A549 (cell line): ENCODE results near the gene MAD1L1. TPM values are rescaled to one million over a fixed set of nuclear protein-coding genes. Genes with fewer than 3 reads are reported as not detected.

Source experiments
- ATAC-seq, 2 experiments: fragments of 200-7000 bp in 1 of 2; fragments of >200 bp in 1 of 2; cut with Nextera tagmentation in 1 of 2; cut with Tn5 transposase in 1 of 2; 3 replicates each; pipeline versions ENCODE4 v1.8.0 to v1.9.1; 2018 to 2020; ENCODE audit warnings: mild to moderate bottlenecking in 1 of 2, moderate library complexity in 1 of 2
- CTCF ChIA-PET: fragments of 300-600 bp; sonication (Branson Sonifier 250); formaldehyde crosslinking; extraction: SDS; loops from one replicate; lab custom pipeline; 2021; ENCODE audit warnings: antibody characterized with exemption, inconsistent platforms; lab: Yijun Ruan, JAX
- POLR2A ChIA-PET: fragments of 350-600 bp; formaldehyde crosslinking; extraction: SDS; loops from one replicate; lab custom pipeline; 2021; ENCODE audit warnings: antibody characterized with exemption, inconsistent platforms; lab: Yijun Ruan, JAX
- DNase-seq, 2 experiments: peaks; one replicate each; pipeline versions ENCODE4 v3.0.0 to v3.0.0-alpha.2; 2011 to 2016; ENCODE audit warnings: low read depth in 1 of 2, low spot score in 1 of 2
- FAIRE-seq: peaks from 2 replicates; lab custom pipeline; 2011; peaks lifted over from hg19 to GRCh38; lab: Jason Lieb, UNC
- H3K27ac ChIP-seq, 2 experiments: fragments of >200 bp; sonication (Bioruptor Twin); formaldehyde crosslinking; 3 replicates each; pipeline ENCODE4 v1.5.1; 2016 to 2017
- H3K4me1 ChIP-seq: fragments of >200 bp; sonication (Bioruptor Twin); formaldehyde crosslinking; 3 replicates; pipeline ENCODE4 v1.6.1; 2016
- H3K4me2 ChIP-seq: fragments of >200 bp; sonication (Bioruptor Twin); formaldehyde crosslinking; 3 replicates; pipeline ENCODE4 v1.6.1; 2016
- H3K4me3 ChIP-seq: fragments of >200 bp; sonication (Bioruptor Twin); formaldehyde crosslinking; 3 replicates; pipeline ENCODE4 v1.5.1; 2016
- H3K9me3 ChIP-seq: fragments of >200 bp; sonication (Bioruptor Twin); formaldehyde crosslinking; 3 replicates; pipeline ENCODE4 v1.6.1; 2016
- BHLHE40 ChIP-seq: IDR thresholded peaks from 2 replicates; pipeline ENCODE4 v1.6.1; 2012; ENCODE audit warnings: low read depth, low read length, inconsistent platforms
- CBX2 ChIP-seq: fragments of 200-600 bp; sonication (generic); IDR thresholded peaks from 2 replicates; pipeline ENCODE4 v1.6.1; 2016; ENCODE audit warnings: low read depth, mild to moderate bottlenecking, borderline replicate concordance
- CBX8 ChIP-seq: fragments of 200-600 bp; sonication (generic); IDR thresholded peaks from 2 replicates; pipeline ENCODE4 v1.6.1; 2016
- CEBPB ChIP-seq, 2 experiments: fragments of >200 bp in 1 of 2; sonication (Bioruptor Twin) in 1 of 2; formaldehyde crosslinking in 1 of 2; IDR thresholded peaks; 2 replicates each; pipeline ENCODE4 v1.6.1; 2012 to 2016
- CHD4 ChIP-seq: fragments of 200-600 bp; sonication (generic); IDR thresholded peaks from 2 replicates; pipeline ENCODE4 v1.6.1; 2016; ENCODE audit warnings: antibody characterized with exemption, mild to moderate bottlenecking, borderline replicate concordance
- CTCF ChIP-seq: fragments of >200 bp; sonication (Bioruptor Twin); formaldehyde crosslinking; IDR thresholded peaks from 3 replicates; pipeline ENCODE4 v1.5.1; 2016
- EHF ChIP-seq: fragments of 250-450 bp; sonication (Bioruptor Pico); IDR thresholded peaks from 2 replicates; pipeline ENCODE4 v1.5.0; 2020; ENCODE audit warnings: mild to moderate bottlenecking
- EHMT2 ChIP-seq: fragments of 200-600 bp; sonication (generic); IDR thresholded peaks from 2 replicates; pipeline ENCODE4 v1.6.1; 2016; ENCODE audit warnings: antibody characterized with exemption, low read depth, mild to moderate bottlenecking, moderate library complexity
- ELK1 ChIP-seq: fragments of 150-350 bp; IDR thresholded peaks from 2 replicates; pipeline ENCODE4 v1.6.1; 2014; ENCODE audit warnings: low read depth, mild to moderate bottlenecking, low read length
- FOSB ChIP-seq: fragments of 250-450 bp; sonication (Bioruptor Pico); IDR thresholded peaks from 2 replicates; pipeline ENCODE4 v1.5.0; 2020; ENCODE audit warnings: mild to moderate bottlenecking, moderate library complexity
- FOXS1 ChIP-seq: fragments of 250-450 bp; sonication (Bioruptor Pico); IDR thresholded peaks from 2 replicates; pipeline ENCODE4 v1.5.0; 2020; ENCODE audit warnings: mild to moderate bottlenecking, moderate library complexity
- HEYL ChIP-seq: fragments of 250-450 bp; sonication (Bioruptor Pico); IDR thresholded peaks from 2 replicates; pipeline ENCODE4 v1.8.0; 2021; ENCODE audit warnings: mild to moderate bottlenecking, moderate library complexity
- HOXA7 ChIP-seq: fragments of 250-450 bp; sonication (Bioruptor Pico); IDR thresholded peaks from 2 replicates; pipeline ENCODE4 v1.5.0; 2020; ENCODE audit warnings: mild to moderate bottlenecking, moderate library complexity
- JUN ChIP-seq, 2 experiments: fragments of >200 bp; sonication (Bioruptor Twin); formaldehyde crosslinking; IDR thresholded peaks; 2 replicates in 1 of 2; 3 replicates in 1 of 2; pipeline ENCODE4 v1.6.1; 2016 to 2017
- KDM1A ChIP-seq: fragments of 200-600 bp; sonication (generic); IDR thresholded peaks from 2 replicates; pipeline ENCODE4 v1.6.1; 2016; ENCODE audit warnings: low read depth, mild to moderate bottlenecking
- MAZ ChIP-seq: fragments of 150-350 bp; IDR thresholded peaks from 2 replicates; pipeline ENCODE4 v1.6.1; 2014; ENCODE audit warnings: antibody characterized with exemption, low read depth, low read length, borderline replicate concordance
- MYC ChIP-seq: IDR thresholded peaks from 2 replicates; pipeline ENCODE4 v1.6.1; 2012; ENCODE audit warnings: mild to moderate bottlenecking, inconsistent platforms, low read length, improper control_type of control experiment, borderline replicate concordance
- NFE2L2 ChIP-seq: fragments of 150-350 bp; conservative IDR thresholded peaks from 2 replicates; pipeline ENCODE4 v1.6.1; 2014; ENCODE audit warnings: low read length
- PBX3 ChIP-seq: IDR thresholded peaks from 2 replicates; pipeline ENCODE4 v1.6.1; 2012
- PHF8 ChIP-seq: fragments of 200-600 bp; sonication (generic); IDR thresholded peaks from 2 replicates; pipeline ENCODE4 v1.6.1; 2016; ENCODE audit warnings: low read depth, mild to moderate bottlenecking, antibody characterized with exemption, moderate library complexity, borderline replicate concordance
- RAD21 ChIP-seq, 2 experiments: fragments of >200 bp in 1 of 2; sonication (Bioruptor Twin) in 1 of 2; formaldehyde crosslinking in 1 of 2; IDR thresholded peaks in 1 of 2; conservative IDR thresholded peaks in 1 of 2; 2 replicates in 1 of 2; 3 replicates in 1 of 2; pipeline ENCODE4 v1.6.1; 2012 to 2018; ENCODE audit warnings: inconsistent platforms in 1 of 2
- RFX5 ChIP-seq: fragments of 450-650 bp; IDR thresholded peaks from 2 replicates; pipeline ENCODE4 v1.7.1; 2014; ENCODE audit warnings: antibody characterized with exemption, mild to moderate bottlenecking, moderate library complexity
- SMC3 ChIP-seq: fragments of >200 bp; sonication (Bioruptor Twin); formaldehyde crosslinking; IDR thresholded peaks from 3 replicates; pipeline ENCODE4 v1.6.1; 2018; ENCODE audit warnings: inconsistent platforms
- SREBF2 ChIP-seq: fragments of 450-650 bp; IDR thresholded peaks from 2 replicates; pipeline ENCODE4 v1.6.1; 2014; ENCODE audit warnings: mild to moderate bottlenecking, moderate library complexity
- TP53 ChIP-seq: fragments of 250-450 bp; sonication (Bioruptor Pico); IDR thresholded peaks from 2 replicates; pipeline ENCODE4 v1.5.0; 2021; ENCODE audit warnings: mild to moderate bottlenecking, moderate library complexity
- ZNF302 ChIP-seq: fragments of 250-450 bp; sonication (Bioruptor Pico); IDR thresholded peaks from 2 replicates; pipeline ENCODE4 v1.9.0; 2021; ENCODE audit warnings: inconsistent platforms, mild to moderate bottlenecking, moderate library complexity
- WGBS: methylation state at CpG from one replicate; pipeline ENCODE4 v1.1.6; 2017; ENCODE audit errors: missing lambda C conversion rate; 5-methylcytosine and 5-hydroxymethylcytosine counted together
- polyA plus RNA-seq, 4 experiments: library from polyadenylated mRNA; depleted of rRNA in 3 of 4; stranded (reverse); fragments of >200 nt; fragmentation: RNase III in 1 of 4; extraction: RNeasy Plus Mini Kit Qiagen cat#74134 plus additional on column Dnase treatment in 1 of 4; gene quantifications; 2 replicates in 3 of 4; 3 replicates in 1 of 4; pipeline ENCODE4 v1.2.3, GENCODE V29; 2011 to 2017
- TF ChIP-seq, protein P1 (sequence below): IDR thresholded peaks from 2 replicates; pipeline ENCODE4 v1.6.1; 2012; ENCODE audit warnings: low read depth, borderline replicate concordance

The MAD1L1 gene
- polyA plus RNA-seq, 2 of the 4 experiments (the other 2 are of a cell fraction) = 13.6 to 16.6 TPM

GRCh38 chr7:2134740-2135139 lies 98.0 kb downstream of the MAD1L1 start:
- no peak overlapping the region for H3K27ac ChIP-seq
- no peaks in the 10 kb centered on the region for H3K9me3 ChIP-seq
- no peak overlapping the region for H3K4me3 ChIP-seq
- ChIA-PET POLR2A (no interaction called here), CTCF (no interaction called here)
- DNase-seq (no peak), ATAC-seq (no peak), FAIRE-seq (no peak)
- no peaks in the 10 kb centered on the region for H3K4me1 ChIP-seq
- TF ChIP-seq CEBPB (IDR thresholded peaks at IDR 0.05) (no peak), HEYL (CRISPR knock-in tag) (no peak), MYC (no peak), TP53 (no peak), CBX8 (no peak), RFX5 (no peak), SMC3 (no peak), FOXS1 (no peak), ZNF302 (CRISPR knock-in tag) (no peak), CHD4 (no peak), CBX2 (no peak), RAD21 (conservative IDR thresholded peaks at IDR 0.05 in 1 of 2, IDR thresholded peaks at IDR 0.05 in 1 of 2) (no peak), BHLHE40 (no peak), JUN (IDR thresholded peaks at IDR 0.05) (no peak), EHF (no peak), HOXA7 (no peak), FOSB (CRISPR knock-in tag) (no peak)
- TF ChIP-seq, protein P1, sequence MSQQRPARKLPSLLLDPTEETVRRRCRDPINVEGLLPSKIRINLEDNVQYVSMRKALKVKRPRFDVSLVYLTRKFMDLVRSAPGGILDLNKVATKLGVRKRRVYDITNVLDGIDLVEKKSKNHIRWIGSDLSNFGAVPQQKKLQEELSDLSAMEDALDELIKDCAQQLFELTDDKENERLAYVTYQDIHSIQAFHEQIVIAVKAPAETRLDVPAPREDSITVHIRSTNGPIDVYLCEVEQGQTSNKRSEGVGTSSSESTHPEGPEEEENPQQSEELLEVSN = no peak
- H3K4me2 ChIP-seq = no peak overlapping the region
- 92% methylated on average over 5 of the region's 5 CpGs for WGBS

GRCh38 chr7:2132243-2132642 lies 100.5 kb downstream of the MAD1L1 start:
- 92% methylated on average over 33 of the region's 33 CpGs for WGBS
- FAIRE-seq = no peak
- no peak overlapping the region for H3K4me2 ChIP-seq

More at GRCh38 chr7:2132243-2132642, 100.5 kb downstream of the MAD1L1 start:
- H3K4me1 ChIP-seq = no peaks in the 10 kb centered on the region
- H3K9me3 ChIP-seq = no peaks in the 10 kb centered on the region
- ATAC-seq (no peak), DNase-seq (no peak)
- TF ChIP-seq HEYL (CRISPR knock-in tag) (no peak), TP53 (no peak), KDM1A (no peak), SREBF2 (no peak), ELK1 (no peak), EHMT2 (no peak), BHLHE40 (no peak), PBX3 (no peak), MAZ (no peak), PHF8 (no peak), CTCF (no peak), NFE2L2 (no peak)
- TF ChIP-seq, protein P1 = no peak
- TF ChIP-seq, all 56 proteins: peak for 0
- Histone ChIP-seq H3K27ac (no peak overlapping the region), H3K4me3 (no peak overlapping the region)
- ChIA-PET CTCF (interaction anchor here (1.8 kb wide), 1 partner anchor 28 kb away, joined by 8 read pairs; no protein-coding TSS in a partner anchor), POLR2A (no interaction called here)
